ENCODE measurements around the gene FARP1.

- TF ChIP-seq CTCF (IDR thresholded peaks at IDR 0.05) = no peak
- no peak for TF ChIP-seq POLR2A (IDR thresholded peaks at IDR 0.05)
These were observed 20.0 kb downstream of the FARP1 start for GRCh38 chr13:98162935-98163334.
